ENCODE data around the gene RBM28. TPM values are rescaled to one million over a fixed set of nuclear protein-coding genes. Genes with fewer than 3 reads are reported as not detected.
A peak's percentile ranks its signal among the peaks of the same experiment; 100 is the strongest.

Gene RBM28
- total RNA-seq, 1 donor from 2014 or later = 42.8 TPM

GRCh38 chr7:128341733-128342132 lies 2.0 kb downstream of the RBM28 start:
- peaks cover 15% of the 10 kb centered on the region for H3K36me3 Mint-ChIP-seq (ENCODE audit: low read depth, unreplicated experiment)

DNA sequence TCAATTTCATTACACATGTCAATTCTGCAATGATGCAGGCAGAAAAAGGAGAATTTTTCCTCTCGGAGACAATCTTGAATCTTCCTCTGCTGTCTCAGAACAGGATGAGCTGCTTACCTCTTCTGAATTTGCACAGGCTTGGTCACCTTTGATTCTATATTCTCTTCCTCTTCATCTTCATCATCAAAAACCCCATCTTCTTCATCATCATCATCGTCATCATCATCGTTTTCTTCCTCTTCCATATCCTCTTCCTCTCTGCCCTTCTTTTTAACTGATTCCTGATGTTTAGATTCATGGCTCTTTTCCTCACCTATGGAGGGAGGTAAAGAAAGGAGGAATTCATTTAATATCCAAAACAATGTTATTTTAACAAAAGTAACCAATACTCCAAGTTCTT lies 8.0 kb downstream of the RBM28 start:
- no peaks in the 10 kb centered on the region for H3K27me3 Mint-ChIP-seq (ENCODE audit: unreplicated experiment)
- no peak overlapping the region for H3K27ac Mint-ChIP-seq (ENCODE audit: unreplicated experiment)
- H3K36me3 Mint-ChIP-seq (ENCODE audit: low read depth, unreplicated experiment) = peaks cover 35% of the 10 kb centered on the region
- no peaks in the 10 kb centered on the region for H3K4me1 Mint-ChIP-seq (ENCODE audit: unreplicated experiment)
- no peaks in the 10 kb centered on the region for H3K9me3 Mint-ChIP-seq (ENCODE audit: unreplicated experiment)
- TF ChIP-seq, protein P1, sequence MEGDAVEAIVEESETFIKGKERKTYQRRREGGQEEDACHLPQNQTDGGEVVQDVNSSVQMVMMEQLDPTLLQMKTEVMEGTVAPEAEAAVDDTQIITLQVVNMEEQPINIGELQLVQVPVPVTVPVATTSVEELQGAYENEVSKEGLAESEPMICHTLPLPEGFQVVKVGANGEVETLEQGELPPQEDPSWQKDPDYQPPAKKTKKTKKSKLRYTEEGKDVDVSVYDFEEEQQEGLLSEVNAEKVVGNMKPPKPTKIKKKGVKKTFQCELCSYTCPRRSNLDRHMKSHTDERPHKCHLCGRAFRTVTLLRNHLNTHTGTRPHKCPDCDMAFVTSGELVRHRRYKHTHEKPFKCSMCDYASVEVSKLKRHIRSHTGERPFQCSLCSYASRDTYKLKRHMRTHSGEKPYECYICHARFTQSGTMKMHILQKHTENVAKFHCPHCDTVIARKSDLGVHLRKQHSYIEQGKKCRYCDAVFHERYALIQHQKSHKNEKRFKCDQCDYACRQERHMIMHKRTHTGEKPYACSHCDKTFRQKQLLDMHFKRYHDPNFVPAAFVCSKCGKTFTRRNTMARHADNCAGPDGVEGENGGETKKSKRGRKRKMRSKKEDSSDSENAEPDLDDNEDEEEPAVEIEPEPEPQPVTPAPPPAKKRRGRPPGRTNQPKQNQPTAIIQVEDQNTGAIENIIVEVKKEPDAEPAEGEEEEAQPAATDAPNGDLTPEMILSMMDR (IDR thresholded peaks at IDR 0.05; ENCODE audit: unreplicated experiment) = no peak
- H3K4me3 Mint-ChIP-seq (ENCODE audit: unreplicated experiment) = peak overlapping the region; percentile 29
- DNase-seq (ENCODE audit: low spot score) = no peak

More at GRCh38 chr7:128341733-128342132, 2.0 kb downstream of the RBM28 start:
- H3K27me3 Mint-ChIP-seq (ENCODE audit: unreplicated experiment) = no peaks in the 10 kb centered on the region
- no peak for DNase-seq (ENCODE audit: low spot score)
- no peak overlapping the region for H3K27ac Mint-ChIP-seq (ENCODE audit: unreplicated experiment)
- no peaks in the 10 kb centered on the region for H3K9me3 Mint-ChIP-seq (ENCODE audit: unreplicated experiment)
- H3K4me1 Mint-ChIP-seq (ENCODE audit: unreplicated experiment) = peaks cover 7% of the 10 kb centered on the region
- H3K4me3 Mint-ChIP-seq (ENCODE audit: unreplicated experiment) = no peak overlapping the region
- TF ChIP-seq, protein P1 (IDR thresholded peaks at IDR 0.05; ENCODE audit: unreplicated experiment) = no peak

DNA sequence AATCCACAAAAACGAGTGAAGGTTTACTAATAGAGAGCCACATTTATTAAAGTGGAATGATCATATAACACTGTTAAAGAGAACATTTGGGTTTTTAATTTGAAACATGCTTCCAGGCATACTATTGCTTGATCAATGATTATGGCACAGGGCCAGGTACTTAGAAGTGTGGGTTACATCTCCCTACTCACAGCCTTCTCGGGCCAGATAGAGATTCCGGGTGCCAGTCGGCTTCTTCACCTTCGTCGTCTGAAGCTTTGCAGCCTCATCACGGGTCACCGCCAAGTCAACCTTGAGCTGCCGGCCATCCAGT lies 19.4 kb downstream of the RBM28 start:
- Mint-ChIP-seq H3K9me3 (ENCODE audit: unreplicated experiment) (no peaks in the 10 kb centered on the region), H3K4me1 (ENCODE audit: unreplicated experiment) (peaks cover 12% of the 10 kb centered on the region), H3K36me3 (ENCODE audit: low read depth, unreplicated experiment) (peaks cover 23% of the 10 kb centered on the region), H3K27ac (ENCODE audit: unreplicated experiment) (no peak overlapping the region), H3K4me3 (ENCODE audit: unreplicated experiment) (peak overlapping the region; percentile 65), H3K27me3 (ENCODE audit: unreplicated experiment) (no peaks in the 10 kb centered on the region)
- TF ChIP-seq, protein P1 (IDR thresholded peaks at IDR 0.05; ENCODE audit: unreplicated experiment) = no peak
- no peak for DNase-seq (ENCODE audit: low spot score)

DNA sequence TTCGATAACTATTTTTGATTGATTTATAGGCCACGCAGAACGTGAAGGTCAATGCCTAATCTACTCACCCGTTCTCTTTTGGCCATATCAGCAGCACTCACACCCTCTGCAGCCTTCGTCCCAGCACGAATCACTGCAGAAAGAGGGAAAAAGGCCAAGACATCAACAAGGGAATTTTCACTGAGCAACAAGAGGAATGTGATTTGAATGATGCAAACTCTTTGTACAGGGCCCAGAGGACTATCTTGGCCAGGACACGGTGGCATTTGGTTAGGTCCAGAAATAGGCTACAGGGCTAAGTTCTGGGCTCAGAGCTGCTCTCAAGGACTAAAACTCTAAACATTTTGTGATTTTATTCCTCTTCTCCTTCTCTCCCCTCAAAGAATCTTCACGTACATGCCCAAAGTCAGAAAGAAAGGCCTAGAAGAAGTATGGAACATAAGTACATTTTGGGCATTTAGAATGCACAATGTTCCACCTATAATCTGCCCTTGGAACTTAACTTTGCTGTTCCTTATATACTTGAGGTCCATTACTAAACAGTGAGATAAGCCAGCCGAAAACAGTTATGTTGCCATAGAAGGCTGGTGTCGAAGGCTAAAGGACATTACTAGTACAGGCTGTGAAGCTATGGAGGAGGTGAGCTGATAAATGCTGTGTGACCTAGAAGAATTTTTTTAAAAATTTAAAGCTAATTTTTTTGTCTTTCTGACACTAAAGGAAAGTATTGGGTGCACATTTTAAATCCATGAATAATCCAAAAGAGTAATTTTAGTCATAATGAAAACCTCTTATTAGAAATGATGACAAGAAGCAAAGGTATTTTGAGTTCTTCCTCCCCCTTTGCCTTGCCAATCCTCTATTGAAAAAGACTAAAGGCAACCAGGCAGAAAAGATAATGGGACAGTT lies 20.0 kb downstream of the RBM28 start:
- no peaks in the 10 kb centered on the region for H3K9me3 Mint-ChIP-seq (ENCODE audit: unreplicated experiment)
- peak overlapping the region; percentile 65 for H3K4me3 Mint-ChIP-seq (ENCODE audit: unreplicated experiment)
- no peak for DNase-seq (ENCODE audit: low spot score)
- no peaks in the 10 kb centered on the region for H3K27me3 Mint-ChIP-seq (ENCODE audit: unreplicated experiment)
- TF ChIP-seq, protein P1 (IDR thresholded peaks at IDR 0.05; ENCODE audit: unreplicated experiment) = no peak
- H3K36me3 Mint-ChIP-seq (ENCODE audit: low read depth, unreplicated experiment) = peaks cover 27% of the 10 kb centered on the region
- peaks cover 16% of the 10 kb centered on the region for H3K4me1 Mint-ChIP-seq (ENCODE audit: unreplicated experiment)
- H3K27ac Mint-ChIP-seq (ENCODE audit: unreplicated experiment) = no peak overlapping the region

- no peak overlapping the region for H3K27ac Mint-ChIP-seq (ENCODE audit: unreplicated experiment)
- no peaks in the 10 kb centered on the region for H3K9me3 Mint-ChIP-seq (ENCODE audit: unreplicated experiment)
Measured at GRCh38 chr7:128323040-128323439, 20.7 kb downstream of the RBM28 start.

More at GRCh38 chr7:128323040-128323439, 20.7 kb downstream of the RBM28 start:
- no peak for DNase-seq (ENCODE audit: low spot score)
- Mint-ChIP-seq H3K4me3 (ENCODE audit: unreplicated experiment) (no peak overlapping the region), H3K36me3 (ENCODE audit: low read depth, unreplicated experiment) (peaks cover 30% of the 10 kb centered on the region), H3K27me3 (ENCODE audit: unreplicated experiment) (no peaks in the 10 kb centered on the region), H3K4me1 (ENCODE audit: unreplicated experiment) (peaks cover 21% of the 10 kb centered on the region)
- TF ChIP-seq, protein P1 (IDR thresholded peaks at IDR 0.05; ENCODE audit: unreplicated experiment) = no peak

Measured in endothelial cell (in vitro differentiated cells).